Renal cortex interstitium (tissue), 11 donors: ENCODE results near the gene OR10A3. TPM values are rescaled to one million over a fixed set of nuclear protein-coding genes. Genes with fewer than 3 reads are reported as not detected.

Experiments
- DNase-seq, 11 donors: peaks; one replicate each; pipeline ENCODE4 v3.0.0-alpha.2; 2013; ENCODE audit warnings: low read depth in 9 of 11, low spot score in 4 of 11; ENCODE audit errors: extremely low read depth in 1 of 11
- polyA plus RNA-seq, 3 donors: library from polyadenylated mRNA; unstranded; fragments of 120-200 nt; gene quantifications; one replicate each; pipeline ENCODE4 v1.2.1, GENCODE V29; 2013; ENCODE audit not compliant: insufficient read length in 3 of 3

The OR10A3 gene
- polyA plus RNA-seq, 3 donors: 0.06 TPM; not detected in 2

DNA sequence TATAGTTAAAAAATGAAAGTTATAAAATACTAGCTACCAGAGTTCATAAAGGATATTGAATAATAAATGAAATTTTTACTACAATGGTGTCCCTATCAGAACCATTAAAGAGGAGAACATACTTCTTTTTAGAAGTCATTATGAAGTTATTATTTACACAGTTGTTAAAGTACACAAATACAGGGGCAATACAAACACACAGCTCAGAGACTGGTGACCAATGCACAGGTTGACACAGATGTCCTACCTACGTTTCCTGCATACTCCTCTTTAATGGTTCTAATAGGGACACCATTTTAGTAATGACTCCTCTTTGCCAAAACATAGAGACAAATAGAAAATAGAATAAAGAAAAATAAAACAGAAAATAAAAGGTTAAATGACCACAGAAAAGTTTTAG, 13.7 kb upstream of the OR10A3 start:
- no peak for DNase-seq

DNA sequence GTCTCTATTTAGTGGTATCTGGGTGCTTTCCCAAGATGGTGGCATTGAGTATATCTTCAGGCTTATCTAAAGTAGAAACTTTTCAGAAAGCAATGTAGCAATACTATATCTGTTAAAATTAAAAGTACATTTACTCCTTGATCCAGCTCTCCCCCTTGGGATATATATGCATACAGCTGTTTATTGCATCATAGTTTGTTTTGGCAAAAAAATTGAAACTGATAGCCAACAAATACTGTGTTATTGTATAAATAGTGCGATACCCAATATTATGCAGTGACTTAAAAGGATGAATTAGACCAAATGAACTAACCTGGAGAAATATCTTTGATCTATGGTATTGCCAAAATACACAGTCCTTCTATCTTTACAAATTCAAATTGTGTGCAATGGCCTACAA, 8.4 kb upstream of the OR10A3 start:
- no peak for DNase-seq

DNA sequence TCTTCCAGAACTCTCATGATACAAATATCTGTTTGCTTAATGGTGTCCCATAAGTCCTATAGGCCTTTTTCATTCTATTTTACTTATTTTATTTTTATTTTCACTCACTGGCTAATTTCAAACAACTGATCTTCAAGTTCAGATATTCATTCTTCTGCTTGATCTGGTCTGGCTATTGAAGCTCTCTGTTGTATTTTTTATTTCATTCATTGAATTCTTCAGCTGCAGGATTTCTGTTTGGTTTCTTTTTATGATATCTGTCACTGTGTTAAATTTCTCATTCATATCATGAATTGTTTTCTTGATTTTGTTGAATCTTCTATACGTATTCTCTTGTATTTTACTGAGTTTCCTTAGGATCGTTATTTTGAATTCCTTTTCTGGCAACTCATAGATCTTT, 2.6 kb upstream of the OR10A3 start:
- DNase-seq: no peak

DNA sequence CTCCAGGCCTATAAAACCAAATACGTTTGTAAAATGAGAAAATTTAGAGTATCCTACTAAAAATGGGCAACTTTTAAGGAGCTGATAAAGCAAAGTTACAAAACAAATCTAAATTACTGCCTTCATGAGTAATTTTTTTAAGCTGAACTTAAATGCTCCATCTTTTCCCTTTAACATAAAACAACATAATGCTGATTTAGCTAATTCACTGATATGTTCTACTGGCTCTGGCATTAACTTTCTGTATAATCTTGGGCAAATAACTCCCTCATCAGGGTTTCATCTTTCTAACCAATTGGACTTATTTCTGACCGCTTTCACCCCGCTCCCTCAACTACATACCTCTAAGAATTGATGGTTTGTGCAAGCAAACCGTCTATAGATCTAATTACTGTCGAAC, 362 bp downstream of the OR10A3 start:
- DNase-seq: no peak

DNA sequence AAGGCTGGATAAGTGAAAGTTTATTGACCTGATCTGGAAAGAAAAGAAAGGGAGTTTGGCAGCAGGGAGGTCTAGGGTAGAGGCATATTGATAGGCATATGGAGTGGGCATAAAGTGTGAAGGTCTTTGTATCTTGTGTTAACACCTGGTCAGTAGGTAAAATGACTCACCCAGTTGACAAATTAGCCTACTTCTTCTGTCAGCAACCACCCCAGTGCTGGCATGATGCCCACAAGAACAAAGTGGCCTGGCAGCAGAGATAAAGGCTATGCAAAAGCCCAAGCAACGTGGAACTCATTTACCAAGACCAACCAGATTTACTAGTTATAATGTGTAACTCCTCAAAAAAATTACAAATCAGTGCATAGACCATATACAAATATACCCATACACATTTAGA, 4.9 kb downstream of the OR10A3 start:
- DNase-seq: no peak

DNA sequence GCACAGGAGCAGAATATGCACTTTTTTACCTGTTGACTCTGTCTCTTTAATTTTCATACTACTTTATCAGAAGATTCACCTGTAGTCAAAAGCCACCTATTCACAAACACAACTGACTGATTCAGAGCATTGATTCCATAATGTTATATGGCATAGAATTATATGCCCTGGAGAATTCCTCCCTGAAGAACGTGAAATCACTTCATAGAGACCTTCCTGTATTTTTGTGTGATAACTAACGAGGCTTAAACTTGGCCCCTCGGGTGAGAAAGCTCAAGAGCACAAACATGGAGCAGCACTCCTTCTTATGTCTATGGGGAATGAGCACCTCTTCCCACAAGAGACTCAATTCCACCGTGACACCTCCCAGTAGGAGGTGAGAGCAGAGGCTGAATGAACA, 10.3 kb downstream of the OR10A3 start, which contains the start of gene OR10A6:
Gene OR10A6, minus strand, starts transcription at position 101 of the 400 bp plus-strand sequence. CDS start 2,606 bp downstream, outside the sequence.
- DNase-seq: no peak

DNA sequence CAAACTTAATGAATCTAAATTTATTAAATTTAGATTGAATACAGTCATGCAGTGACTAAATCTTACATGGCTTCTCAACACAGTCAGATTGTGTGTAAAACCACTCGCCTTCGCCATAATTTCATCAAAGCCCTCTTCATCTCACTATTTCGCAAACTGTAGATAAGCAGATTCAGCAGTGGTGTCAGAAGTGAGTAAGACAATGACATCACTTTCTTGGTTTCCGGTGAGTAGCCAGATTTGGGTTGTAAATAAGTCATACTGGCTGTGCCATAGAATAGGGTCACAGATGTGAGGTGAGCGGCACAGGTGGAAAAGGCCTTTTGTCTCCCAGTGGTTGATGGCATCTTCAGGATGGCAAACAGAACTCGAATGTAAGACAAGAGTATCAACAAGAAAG, 13.9 kb downstream of the OR10A3 start:
- DNase-seq: no peak

DNA sequence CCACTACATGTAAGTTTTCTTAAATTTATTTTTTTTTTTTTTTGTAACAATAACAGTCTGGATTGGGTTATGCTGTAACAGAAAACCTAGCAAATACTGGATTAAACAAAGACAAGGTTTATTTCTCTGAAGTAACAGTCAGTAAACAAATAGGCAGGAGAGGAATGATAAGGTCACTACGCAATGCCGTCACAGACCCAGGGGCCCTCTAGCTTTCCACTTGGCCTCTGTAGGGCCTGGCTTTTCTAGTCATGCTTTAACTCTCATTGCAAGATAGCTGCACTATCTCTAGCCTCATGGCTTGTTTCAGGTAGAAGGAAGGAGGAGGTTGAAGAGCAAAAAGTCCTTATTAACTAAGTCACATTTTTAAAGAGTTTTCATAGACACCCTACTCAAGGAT, 17.0 kb downstream of the OR10A3 start:
- no peak for DNase-seq

DNA sequence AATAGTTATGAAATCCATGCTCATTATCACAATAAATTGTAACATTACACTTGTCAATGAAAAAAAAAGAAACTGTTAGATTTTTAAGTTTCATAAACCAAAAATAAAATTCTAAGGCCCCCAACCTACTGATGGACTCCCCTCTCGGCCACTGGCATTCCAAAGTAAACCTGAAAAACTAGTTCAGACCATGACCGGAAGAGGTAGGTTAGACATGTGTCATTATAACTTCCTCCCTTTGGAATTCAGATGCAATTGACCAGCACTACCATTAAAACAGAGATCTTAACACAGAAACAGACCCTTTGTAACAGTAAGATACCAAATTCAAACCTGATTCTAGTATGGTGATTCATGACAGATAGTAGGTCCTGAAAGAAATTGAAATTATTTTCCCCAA, 23.4 kb downstream of the OR10A3 start:
- no peak for DNase-seq

DNA sequence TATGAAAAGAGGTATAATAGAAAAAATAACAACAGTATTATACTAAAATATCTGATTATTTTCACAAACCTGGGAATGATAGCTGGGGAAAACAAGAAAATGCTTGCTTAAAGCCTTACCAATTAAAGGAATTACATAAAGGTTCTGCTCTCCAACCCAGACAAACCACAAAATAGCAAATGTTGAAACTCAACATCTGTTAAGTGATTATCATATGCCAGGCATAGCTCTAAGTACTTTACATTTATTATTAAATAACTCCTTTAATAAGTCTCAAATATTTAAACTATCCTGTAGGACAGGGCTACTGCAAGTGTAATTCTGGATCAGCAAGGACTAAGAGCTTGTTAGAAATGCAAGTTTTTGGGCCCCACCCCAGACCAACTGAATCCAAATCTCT, 30.5 kb downstream of the OR10A3 start:
- no peak for DNase-seq

DNA sequence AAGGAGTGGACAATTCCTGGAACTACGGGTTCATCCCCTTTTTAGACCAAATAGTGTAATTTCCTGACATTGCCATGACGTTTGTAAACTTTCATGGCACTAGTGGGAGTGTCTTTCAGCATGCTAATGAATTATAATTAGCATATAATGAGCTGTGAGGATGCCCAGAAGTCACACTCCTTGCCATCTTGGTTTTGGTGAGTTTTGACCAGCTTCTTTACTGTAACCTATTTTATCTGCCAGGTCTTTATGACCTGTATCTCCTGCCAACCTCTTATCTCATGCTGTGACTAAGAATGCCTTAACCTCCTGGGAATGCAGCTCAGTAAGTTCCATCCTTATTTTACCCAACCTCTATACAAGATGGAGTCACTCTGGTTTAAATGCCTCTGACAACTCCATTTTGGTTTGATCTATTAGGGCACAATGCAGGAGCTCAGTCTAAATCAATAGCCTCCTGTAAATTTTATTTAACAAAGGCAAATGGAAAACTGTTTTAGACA, 31.2 kb downstream of the OR10A3 start:
- DNase-seq: no peak

DNA sequence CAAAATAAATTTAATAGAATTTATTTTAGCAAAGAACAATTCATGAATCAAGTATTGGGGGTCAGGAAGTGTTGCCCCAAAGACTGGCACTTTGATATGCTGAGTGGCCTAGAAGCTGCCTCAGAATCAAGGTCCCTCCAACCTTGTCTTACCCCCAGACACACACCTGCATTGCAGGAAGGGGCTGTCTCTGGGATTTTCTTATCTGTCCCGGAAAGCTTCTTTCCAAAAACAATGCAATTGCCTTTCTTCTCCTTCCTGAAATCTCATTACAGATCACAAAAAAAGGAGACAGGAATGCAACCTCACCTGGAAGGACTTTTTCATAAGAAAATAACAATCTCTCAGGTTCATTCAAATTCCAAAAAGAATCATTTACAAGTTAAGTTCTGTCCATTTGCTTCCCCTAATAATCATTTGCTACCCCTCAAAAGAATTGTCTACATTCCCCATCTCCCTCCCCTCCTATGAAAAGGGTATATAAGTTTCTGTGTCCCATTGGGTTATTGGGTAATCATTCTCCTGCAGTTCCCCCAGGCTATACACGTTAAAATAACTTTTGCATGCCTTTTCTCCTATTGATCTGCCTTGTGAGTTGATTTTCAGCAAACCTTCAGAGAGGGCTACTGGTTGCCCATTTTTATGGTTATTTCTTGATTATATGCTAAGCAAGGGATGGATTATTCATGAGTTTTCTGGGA, 31.8 kb downstream of the OR10A3 start:
- DNase-seq: no peak

DNA sequence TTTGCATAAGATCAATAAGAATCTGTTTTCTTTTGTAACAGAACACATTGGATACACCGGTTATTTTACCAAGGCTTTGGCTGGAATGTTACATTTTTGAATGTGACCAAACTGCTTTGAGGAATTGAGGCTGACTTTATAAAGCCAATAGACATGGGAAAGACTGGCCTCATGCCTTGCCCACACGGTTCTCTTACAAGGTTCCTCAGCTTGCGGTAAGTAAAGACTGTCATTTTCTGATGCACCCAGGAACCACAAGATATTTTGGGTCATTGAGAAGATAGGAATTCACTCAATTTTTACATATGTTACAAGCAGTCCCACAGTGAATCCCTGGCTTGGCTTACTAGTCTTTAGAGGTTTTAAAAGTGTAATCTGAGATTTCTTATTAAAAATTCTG, 34.4 kb downstream of the OR10A3 start:
- no peak for DNase-seq

DNA sequence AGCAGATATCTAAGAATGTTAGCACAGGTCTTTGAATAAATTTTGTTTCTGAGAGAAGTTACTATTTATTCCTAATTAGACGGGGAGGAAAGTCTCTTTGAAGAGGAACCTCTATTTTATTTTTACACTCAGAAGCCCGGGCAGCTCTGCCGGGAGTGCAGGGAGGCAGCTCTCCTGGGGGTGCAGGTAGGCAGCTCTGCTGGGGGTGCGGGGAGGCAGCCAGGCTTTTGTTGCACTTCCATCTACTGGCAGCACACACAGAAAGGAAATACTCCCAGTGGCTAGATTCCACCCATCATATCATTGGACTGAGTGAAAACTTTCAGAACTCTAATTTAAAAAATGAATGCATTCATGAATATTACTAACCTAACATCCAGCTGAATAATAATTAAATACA, 35.0 kb downstream of the OR10A3 start:
- DNase-seq: no peak

DNA sequence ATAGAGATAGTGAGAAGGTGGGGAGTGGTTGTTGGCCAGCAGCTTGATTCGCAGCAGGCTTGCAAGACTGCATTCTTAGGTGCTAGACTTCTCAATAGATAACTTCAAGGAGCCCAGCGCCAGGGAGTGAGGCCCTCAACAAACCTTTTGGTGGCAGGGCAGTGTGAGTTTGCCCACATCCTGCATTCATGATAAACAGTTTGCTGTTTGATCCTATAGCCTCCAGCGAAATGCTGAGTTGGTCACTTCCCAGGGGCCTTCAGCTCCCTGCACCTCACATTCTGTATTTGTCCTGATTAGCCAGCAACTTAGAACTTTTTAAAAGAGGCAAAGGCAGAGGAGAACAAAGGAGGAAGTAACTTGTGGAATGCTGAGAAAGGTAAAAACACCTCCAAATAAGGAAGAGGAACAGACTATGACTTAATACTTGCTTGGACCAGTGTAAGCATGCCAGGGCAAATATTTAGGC, 35.5 kb downstream of the OR10A3 start:
- no peak for DNase-seq

DNA sequence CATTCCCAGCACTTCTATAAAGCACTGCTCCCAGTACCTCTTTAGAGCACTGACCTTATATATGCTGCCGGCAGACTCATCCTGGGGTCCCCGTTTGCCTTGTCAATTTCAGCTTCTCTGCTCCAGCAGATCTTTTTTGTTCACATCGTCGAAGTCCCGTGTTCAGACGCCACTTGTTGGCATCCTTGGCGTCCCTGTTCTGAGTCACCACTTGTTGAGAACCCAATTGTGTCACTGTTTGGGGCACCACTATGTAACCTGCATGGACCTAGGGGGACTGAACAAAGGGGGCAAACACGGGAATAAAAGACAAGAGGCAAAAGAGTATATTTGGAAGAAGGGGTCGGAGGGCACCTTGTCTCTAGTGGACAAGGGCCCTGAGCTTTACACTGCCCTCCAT, 36.0 kb downstream of the OR10A3 start:
- DNase-seq: no peak

DNA sequence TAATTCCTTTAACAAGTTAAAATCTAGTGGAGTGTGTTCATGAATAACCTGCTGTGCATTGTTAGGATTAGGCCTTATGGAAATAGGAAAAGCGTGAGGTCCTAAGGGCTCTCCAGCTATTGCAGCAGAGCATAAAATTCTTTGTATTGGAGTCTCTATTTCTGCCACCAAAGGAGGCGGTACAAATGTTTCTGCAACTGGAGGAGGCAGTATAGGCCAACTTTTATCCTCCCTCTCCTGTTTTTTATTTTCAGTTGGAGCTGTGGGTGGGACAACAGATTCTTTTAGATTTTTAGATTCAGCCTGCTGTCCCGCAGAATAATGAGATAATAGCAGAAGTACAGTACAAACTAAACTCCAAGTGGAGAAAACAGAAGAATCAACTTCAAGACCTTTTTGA, 36.6 kb downstream of the OR10A3 start:
- DNase-seq: no peak

DNA sequence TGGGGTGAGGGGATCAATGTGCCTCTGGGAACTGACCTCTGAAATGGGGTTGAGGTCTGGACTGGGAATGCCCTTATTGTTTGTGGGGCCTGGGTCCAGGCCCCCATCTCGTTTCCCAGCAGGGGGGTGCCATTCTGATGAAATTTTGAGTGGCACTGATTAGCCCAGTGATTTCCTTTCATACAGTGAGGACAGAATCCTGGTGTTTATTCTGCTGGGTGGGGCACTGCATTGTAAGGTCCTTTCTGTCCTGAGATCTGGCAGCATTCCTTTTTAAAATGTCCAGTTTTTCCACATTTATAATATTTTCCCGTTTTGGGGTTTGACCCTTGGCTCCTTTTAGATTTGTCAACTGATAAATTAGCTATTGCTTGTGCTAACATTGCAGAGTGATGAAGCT, 37.6 kb downstream of the OR10A3 start:
- no peak for DNase-seq

DNA sequence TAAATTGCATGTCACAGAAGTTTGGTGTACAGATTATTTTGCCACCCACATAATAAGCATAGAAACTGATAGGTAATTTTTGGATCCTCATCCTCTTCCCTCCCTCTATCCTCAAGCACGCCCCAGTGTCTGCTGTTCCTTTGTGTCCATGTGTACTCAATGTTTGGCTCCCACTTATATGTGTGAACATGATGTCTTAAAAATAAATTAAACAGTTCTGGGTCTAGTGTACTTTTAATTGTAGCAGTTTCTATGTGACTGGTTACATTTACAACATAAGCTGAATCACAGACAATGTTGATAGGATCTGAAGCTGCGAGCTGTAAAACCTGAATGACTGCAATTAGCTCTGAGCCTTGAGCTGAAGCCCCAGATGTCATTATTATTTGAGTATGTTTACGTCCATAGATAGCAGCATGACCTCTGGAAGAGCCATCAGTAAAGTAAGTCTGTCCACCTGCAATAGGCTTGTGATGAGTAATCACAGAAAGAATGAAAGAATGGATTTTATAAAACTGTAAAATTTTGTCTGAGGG, 40.1 kb downstream of the OR10A3 start:
- no peak for DNase-seq

DNA sequence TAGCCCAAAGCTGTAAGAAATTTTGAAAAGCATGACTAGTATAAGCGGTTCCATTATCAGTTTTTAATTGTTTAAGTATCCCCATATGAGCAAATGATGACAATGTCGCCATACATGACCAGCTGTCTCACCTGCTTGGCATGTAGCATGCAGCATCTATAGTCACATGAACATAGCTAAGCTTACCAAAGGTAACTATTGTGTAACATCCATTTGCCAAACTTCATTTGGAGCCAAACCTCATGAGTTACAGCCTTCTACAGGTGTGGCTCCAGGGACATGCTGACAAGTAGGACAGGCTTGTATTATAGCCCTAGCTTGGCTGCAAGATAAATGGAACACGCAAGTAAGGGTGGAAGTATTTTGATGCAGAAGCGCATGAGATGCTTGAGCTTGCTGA, 40.8 kb downstream of the OR10A3 start:
- DNase-seq: no peak

DNA sequence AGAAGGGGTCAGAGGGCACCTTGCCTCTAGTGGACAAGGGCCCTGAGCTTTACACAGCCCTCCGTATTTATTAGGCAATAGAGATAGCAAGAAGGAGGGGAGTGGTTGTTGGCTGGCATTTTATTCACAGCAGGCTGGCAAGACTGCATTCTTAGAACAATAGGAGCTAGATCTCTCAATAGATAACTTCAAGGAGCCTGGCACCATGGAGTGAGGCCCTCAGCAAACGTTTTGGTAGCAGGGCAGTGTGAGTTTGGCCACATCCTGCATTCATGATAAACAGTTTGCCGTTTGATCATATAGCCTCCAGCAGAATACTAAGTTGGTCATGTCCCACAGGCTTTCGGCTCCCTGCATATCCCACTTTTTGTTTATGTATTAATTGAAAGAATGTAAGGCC, 42.1 kb downstream of the OR10A3 start:
- DNase-seq: no peak
